Measurements from ENCODE around the gene IL21.
A peak's percentile ranks its signal among the peaks of the same experiment; 100 is the strongest.

The IL21 gene

DNA sequence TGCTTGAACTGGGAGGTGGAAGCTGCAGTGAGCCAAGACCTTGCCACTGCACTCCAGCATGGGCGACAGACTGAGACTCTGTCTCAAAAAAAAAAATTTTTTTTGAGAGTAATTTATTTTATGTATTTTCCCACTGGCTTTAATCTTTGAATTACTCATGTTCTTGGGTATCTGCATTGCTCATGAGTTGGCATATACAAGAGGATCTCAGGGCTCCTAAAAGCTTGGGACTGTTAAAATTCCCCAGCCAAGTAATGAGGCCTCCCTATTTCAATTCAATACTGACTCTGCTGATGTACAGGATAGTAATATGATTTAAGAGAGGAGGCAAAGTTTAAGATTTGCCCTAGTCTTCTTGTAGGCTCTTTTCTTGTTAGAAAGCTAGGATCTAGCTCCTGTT, 6.2 kb downstream of the IL21 start:
- no peak for ATAC-seq
- TF ChIP-seq TOX (CRISPR knock-in tag; IDR thresholded peaks at IDR 0.05; ENCODE audit: borderline replicate concordance), result no peak
- no peak for TF ChIP-seq ARNTL (CRISPR knock-in tag; IDR thresholded peaks at IDR 0.05; ENCODE audit: borderline replicate concordance, low read depth)
- TF ChIP-seq, protein P1, sequence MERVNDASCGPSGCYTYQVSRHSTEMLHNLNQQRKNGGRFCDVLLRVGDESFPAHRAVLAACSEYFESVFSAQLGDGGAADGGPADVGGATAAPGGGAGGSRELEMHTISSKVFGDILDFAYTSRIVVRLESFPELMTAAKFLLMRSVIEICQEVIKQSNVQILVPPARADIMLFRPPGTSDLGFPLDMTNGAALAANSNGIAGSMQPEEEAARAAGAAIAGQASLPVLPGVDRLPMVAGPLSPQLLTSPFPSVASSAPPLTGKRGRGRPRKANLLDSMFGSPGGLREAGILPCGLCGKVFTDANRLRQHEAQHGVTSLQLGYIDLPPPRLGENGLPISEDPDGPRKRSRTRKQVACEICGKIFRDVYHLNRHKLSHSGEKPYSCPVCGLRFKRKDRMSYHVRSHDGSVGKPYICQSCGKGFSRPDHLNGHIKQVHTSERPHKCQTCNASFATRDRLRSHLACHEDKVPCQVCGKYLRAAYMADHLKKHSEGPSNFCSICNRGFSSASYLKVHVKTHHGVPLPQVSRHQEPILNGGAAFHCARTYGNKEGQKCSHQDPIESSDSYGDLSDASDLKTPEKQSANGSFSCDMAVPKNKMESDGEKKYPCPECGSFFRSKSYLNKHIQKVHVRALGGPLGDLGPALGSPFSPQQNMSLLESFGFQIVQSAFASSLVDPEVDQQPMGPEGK (CRISPR knock-in tag; IDR thresholded peaks at IDR 0.05; ENCODE audit: borderline replicate concordance), result no peak
- TF ChIP-seq, protein P2, sequence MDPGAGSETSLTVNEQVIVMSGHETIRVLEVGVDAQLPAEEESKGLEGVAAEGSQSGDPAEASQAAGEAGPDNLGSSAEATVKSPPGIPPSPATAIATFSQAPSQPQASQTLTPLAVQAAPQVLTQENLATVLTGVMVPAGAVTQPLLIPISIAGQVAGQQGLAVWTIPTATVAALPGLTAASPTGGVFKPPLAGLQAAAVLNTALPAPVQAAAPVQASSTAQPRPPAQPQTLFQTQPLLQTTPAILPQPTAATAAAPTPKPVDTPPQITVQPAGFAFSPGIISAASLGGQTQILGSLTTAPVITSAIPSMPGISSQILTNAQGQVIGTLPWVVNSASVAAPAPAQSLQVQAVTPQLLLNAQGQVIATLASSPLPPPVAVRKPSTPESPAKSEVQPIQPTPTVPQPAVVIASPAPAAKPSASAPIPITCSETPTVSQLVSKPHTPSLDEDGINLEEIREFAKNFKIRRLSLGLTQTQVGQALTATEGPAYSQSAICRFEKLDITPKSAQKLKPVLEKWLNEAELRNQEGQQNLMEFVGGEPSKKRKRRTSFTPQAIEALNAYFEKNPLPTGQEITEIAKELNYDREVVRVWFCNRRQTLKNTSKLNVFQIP (CRISPR knock-in tag; IDR thresholded peaks at IDR 0.05; ENCODE audit: borderline replicate concordance, low read depth), result no peak
- TF ChIP-seq BACH2 (CRISPR knock-in tag; IDR thresholded peaks at IDR 0.05; ENCODE audit: borderline replicate concordance), result no peak
- TF ChIP-seq, protein P3, sequence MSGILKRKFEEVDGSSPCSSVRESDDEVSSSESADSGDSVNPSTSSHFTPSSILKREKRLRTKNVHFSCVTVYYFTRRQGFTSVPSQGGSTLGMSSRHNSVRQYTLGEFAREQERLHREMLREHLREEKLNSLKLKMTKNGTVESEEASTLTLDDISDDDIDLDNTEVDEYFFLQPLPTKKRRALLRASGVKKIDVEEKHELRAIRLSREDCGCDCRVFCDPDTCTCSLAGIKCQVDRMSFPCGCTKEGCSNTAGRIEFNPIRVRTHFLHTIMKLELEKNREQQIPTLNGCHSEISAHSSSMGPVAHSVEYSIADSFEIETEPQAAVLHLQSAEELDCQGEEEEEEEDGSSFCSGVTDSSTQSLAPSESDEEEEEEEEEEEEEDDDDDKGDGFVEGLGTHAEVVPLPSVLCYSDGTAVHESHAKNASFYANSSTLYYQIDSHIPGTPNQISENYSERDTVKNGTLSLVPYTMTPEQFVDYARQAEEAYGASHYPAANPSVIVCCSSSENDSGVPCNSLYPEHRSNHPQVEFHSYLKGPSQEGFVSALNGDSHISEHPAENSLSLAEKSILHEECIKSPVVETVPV (CRISPR knock-in tag; IDR thresholded peaks at IDR 0.05), result no peak
- no peak for TF ChIP-seq CSDC2 (CRISPR knock-in tag; IDR thresholded peaks at IDR 0.05)
- no peak for TF ChIP-seq OSR1 (CRISPR knock-in tag; IDR thresholded peaks at IDR 0.05)
- TF ChIP-seq ZC3H10 (CRISPR knock-in tag; IDR thresholded peaks at IDR 0.05), result no peak

DNA sequence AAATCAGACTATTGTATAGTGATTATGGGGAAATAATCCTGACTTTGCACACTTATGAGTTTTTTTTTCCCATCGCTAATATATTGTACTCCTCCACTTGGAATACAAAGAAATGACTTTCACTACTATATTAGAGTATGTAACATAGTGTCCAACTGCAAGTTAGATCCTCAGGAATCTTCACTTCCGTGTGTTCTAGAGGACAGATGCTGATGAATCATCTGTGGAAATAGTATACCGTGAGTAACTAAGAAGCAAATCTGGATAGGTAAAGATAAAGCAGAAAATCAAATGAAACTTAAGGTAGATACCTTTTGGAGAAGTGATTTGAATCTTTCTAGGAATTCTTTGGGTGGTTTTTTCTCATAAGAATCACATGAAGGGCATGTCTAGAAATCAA, 8.3 kb downstream of the IL21 start:
- TF ChIP-seq ZC3H10 (CRISPR knock-in tag; IDR thresholded peaks at IDR 0.05), result no peak
- no peak for TF ChIP-seq ZNF70 (CRISPR knock-in tag; IDR thresholded peaks at IDR 0.05)
- TF ChIP-seq, protein P4, sequence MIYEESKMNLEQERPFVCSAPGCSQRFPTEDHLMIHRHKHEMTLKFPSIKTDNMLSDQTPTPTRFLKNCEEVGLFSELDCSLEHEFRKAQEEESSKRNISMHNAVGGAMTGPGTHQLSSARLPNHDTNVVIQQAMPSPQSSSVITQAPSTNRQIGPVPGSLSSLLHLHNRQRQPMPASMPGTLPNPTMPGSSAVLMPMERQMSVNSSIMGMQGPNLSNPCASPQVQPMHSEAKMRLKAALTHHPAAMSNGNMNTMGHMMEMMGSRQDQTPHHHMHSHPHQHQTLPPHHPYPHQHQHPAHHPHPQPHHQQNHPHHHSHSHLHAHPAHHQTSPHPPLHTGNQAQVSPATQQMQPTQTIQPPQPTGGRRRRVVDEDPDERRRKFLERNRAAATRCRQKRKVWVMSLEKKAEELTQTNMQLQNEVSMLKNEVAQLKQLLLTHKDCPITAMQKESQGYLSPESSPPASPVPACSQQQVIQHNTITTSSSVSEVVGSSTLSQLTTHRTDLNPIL (CRISPR knock-in tag; IDR thresholded peaks at IDR 0.05; ENCODE audit: low read depth), result no peak
- no peak for TF ChIP-seq ESRRG (CRISPR knock-in tag; IDR thresholded peaks at IDR 0.05)
- no peak for TF ChIP-seq ISL1 (CRISPR knock-in tag; IDR thresholded peaks at IDR 0.05)
- no peak for TF ChIP-seq TOX (CRISPR knock-in tag; IDR thresholded peaks at IDR 0.05; ENCODE audit: borderline replicate concordance)
- TF ChIP-seq PPARA (CRISPR knock-in tag; IDR thresholded peaks at IDR 0.05; ENCODE audit: borderline replicate concordance), result no peak
- TF ChIP-seq, protein P3 (CRISPR knock-in tag; IDR thresholded peaks at IDR 0.05), result no peak
- TF ChIP-seq TCF4 (CRISPR knock-in tag; IDR thresholded peaks at IDR 0.05; ENCODE audit: borderline replicate concordance), result no peak
- TF ChIP-seq GLIS3 (CRISPR knock-in tag; IDR thresholded peaks at IDR 0.05), result no peak
- TF ChIP-seq CSDC2 (CRISPR knock-in tag; IDR thresholded peaks at IDR 0.05), result no peak
- TF ChIP-seq ZFP30 (CRISPR knock-in tag; IDR thresholded peaks at IDR 0.05), result no peak
- TF ChIP-seq SNAI2 (CRISPR knock-in tag; IDR thresholded peaks at IDR 0.05), result no peak
- TF ChIP-seq BACH2 (CRISPR knock-in tag; IDR thresholded peaks at IDR 0.05; ENCODE audit: borderline replicate concordance), result no peak
- no peak for TF ChIP-seq ZFP3 (CRISPR knock-in tag; IDR thresholded peaks at IDR 0.05)
- no peak for TF ChIP-seq ZNF565 (CRISPR knock-in tag; conservative IDR thresholded peaks at IDR 0.05; ENCODE audit: low read depth)
- TF ChIP-seq, protein P5, sequence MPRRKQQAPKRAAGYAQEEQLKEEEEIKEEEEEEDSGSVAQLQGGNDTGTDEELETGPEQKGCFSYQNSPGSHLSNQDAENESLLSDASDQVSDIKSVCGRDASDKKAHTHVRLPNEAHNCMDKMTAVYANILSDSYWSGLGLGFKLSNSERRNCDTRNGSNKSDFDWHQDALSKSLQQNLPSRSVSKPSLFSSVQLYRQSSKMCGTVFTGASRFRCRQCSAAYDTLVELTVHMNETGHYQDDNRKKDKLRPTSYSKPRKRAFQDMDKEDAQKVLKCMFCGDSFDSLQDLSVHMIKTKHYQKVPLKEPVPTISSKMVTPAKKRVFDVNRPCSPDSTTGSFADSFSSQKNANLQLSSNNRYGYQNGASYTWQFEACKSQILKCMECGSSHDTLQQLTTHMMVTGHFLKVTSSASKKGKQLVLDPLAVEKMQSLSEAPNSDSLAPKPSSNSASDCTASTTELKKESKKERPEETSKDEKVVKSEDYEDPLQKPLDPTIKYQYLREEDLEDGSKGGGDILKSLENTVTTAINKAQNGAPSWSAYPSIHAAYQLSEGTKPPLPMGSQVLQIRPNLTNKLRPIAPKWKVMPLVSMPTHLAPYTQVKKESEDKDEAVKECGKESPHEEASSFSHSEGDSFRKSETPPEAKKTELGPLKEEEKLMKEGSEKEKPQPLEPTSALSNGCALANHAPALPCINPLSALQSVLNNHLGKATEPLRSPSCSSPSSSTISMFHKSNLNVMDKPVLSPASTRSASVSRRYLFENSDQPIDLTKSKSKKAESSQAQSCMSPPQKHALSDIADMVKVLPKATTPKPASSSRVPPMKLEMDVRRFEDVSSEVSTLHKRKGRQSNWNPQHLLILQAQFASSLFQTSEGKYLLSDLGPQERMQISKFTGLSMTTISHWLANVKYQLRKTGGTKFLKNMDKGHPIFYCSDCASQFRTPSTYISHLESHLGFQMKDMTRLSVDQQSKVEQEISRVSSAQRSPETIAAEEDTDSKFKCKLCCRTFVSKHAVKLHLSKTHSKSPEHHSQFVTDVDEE (CRISPR knock-in tag; IDR thresholded peaks at IDR 0.05), result no peak
- TF ChIP-seq, protein P1 (CRISPR knock-in tag; IDR thresholded peaks at IDR 0.05; ENCODE audit: borderline replicate concordance), result no peak
- ATAC-seq, result peak; percentile 72
